HG02678 (cell line): ENCODE measurements around the gene ARL17B.
"Not testable (repeated sequence)": the region's sequence is repeated elsewhere in the genome, so short reads cannot be mapped to it uniquely, and the experiment has no call there.

Experiments used
- ATAC-seq: cut with Tn5 transposase; IDR thresholded peaks from one replicate; pipeline ENCODE4 v1.9.1; 2021; ENCODE audit warnings: mild to moderate bottlenecking, moderate library complexity; ENCODE audit not compliant: unreplicated experiment

ARL17B gene

DNA sequence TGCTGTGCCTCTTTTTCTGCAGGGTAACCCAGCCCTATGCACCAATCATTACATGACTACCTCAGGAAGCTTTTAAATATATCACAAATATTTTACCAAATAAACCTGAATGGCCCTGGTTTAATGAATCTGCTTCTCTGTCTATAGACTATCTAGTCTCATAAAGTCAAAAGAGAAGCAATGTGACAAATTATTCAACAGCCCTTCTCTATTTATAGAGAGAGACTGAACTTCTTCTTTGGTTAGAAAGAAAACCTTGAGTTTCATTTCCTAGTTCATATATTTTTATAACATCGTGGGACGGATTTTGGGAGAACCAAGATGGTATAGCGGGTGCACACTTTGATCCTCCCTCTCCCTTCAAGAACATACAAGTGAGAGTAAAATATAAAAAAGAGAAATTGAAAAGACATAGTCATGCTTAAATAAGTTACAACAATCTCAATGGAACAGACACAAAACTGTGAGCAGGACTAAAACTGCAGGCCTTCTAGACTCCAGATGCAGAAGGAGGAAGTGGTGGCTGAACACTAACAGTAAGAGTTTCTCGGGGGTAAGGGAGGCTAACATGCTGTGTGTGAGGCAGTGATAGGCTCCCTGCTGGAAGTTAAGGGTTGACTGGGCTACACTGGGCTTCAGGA is 70.5 kb downstream of the ARL17B start:
- peak; percentile 93 for ATAC-seq

DNA sequence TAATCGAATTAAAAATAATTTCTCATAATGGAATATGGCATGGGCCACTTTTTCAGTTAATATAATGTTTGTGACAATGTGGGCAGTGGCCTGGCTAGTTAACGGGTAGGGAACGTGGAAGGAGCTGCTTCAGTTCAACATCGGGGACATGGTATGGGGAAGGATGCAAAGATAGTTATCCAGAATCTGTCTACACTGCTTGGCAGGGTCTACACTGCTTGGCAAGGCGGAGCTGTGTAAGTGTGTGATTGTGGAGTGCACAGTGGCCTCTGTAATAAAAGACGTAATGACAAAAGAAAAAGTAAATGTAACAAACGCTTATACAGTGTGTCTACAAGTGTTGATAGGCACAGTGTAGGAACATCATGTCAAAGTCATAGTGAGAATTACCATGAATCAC is 74.0 kb downstream of the ARL17B start:
- ATAC-seq: not testable (repeated sequence)

DNA sequence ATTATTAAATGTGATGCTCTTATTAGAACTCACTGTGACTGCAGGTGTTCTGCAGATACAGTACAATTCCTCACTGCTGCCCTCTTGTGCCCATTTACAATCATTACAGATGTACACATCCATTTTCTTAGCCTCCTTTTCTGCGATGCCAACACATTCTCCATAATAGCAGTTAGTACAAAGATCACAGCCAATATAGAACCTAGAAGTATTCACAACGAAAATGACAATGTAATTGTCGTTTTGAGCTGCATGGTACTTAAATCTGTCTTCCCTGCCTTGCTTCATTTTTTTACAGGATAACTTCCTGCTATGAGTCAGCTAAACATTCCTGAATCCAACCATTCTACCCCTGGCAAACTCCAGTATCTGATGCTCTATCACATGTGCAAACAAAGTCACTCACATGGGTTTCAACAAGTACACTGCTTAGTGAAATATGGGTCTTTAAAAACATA is 74.8 kb downstream of the ARL17B start:
- not testable (repeated sequence) for ATAC-seq

DNA sequence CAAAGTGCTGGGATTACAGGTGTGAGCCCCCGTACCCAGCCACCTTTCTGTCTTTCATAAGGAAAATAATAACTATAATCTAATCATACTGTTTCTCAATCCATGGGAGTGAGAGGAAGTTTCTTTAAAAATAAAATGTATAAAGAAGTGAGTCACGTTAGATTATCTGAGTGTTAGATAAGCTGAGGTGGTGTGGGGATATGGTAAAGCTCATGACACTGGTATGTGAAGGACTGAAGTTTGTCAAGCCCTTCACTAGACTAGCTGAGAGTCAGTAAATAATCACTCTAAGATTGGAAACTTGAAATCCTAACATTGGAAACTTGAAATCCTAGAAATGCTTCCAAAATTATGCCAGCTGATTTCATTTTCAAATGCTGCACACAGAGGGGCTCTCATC is 76.1 kb downstream of the ARL17B start:
- ATAC-seq: not testable (repeated sequence)

DNA sequence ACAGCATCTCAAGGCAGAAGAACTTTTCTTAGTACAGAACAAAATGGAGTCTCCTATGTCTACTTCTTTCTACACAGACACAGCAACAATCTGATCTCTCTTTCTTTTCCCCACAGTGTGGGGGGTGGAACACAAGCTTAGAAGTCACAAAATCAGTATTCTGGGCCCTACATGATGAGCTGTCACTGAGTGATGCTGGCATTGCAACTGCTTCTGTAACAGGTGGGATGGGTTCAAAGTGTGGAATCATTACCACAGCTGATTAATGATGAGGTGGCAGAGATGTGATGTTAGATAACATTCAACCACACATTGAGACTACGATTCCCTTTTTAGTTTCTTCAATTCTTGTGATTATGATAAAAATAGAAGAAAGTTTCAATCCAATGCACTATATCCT is 77.1 kb downstream of the ARL17B start:
- not testable (repeated sequence) for ATAC-seq

DNA sequence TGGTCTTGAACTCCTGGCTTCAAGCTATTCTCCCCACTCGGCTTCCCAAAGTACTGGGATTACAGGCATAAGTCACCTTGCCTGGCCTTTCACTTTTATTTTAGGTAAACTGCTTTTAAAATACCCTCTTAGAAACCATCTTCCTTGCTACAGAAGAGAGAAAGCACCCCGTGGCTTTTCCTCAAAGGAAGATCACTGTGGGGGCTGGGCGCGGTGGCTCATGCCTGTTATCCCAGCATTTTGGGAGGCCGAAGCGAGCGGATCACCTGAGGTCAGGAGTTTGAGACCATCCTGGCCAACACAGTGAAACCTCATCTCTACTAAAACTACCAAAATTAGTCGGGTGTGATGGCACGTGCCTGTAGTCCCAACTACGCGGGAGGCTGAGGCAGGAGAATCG is 78.9 kb downstream of the ARL17B start:
- not testable (repeated sequence) for ATAC-seq

DNA sequence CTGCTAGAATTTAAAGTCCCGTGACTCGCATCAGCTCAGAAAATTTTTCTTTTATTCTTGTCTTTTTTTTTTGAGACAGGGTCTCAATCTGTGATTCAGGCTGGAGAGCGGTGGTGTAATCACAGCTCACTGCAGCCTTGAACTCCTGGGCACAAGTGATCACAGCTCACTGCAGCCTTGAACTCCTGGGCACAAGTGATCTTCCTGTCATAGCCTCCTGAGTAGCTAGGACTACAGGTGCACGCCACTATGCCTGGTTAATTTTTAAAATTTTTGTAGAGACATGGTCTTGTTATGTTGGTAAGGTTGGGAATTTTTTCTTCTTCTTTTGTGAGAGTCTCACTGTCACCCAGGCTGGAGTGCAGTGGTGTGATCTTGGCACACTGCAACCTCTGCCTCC is 80.2 kb downstream of the ARL17B start:
- ATAC-seq: not testable (repeated sequence)

DNA sequence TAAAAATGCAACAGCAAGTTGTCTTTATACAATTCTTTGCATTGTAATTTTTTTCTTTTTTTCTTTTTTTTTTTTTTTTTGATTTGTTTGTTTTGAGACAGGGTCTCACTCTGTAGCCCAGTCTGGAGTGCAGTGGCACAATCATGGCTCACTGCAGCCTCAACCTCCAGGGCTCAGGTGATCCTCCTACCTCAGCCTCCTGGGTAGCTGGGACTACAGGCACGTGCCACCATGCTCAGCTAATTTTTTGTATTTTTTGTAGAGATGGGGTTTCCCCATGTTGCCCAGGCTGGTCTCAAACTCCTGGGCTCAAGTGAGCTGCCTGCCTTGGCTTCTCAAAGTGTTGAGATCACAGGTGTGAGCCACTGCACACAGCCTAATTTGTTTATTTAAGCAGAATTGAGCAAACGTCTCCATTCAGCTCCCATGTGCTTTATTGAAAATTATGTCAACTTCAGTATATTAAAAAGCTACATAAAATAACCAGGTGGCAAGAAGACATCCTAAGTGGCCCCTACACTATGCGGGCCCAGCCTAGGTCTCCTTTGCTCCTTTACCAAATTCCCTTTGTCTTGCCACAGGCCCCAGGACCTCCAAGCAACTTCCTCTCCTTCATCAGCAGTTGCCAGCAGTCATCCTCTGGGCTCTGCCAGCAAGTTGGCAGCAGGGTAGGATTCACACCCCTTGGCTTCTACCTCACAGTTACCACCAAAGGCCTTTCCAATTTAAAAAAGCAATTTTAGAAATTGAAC is 84.7 kb downstream of the ARL17B start:
- not testable (repeated sequence) for ATAC-seq

DNA sequence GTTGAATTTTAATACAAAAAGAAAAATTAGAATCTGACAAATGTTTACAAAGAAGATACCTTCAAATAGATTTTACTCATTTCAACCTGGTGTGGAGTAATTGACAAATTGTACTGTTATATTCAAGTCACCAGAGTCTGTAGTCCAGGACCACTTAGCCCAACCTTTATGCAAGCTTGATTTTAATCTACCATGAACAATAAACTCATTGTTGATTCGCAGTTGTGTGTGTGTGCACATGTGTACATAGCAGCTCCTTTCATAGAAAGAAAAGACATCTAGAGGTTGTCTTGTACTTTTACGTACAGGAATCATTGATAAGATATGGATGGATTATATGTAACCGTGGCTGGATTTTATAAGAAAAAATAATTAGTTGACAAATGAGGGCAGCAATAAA is 87.3 kb downstream of the ARL17B start:
- no peak for ATAC-seq

DNA sequence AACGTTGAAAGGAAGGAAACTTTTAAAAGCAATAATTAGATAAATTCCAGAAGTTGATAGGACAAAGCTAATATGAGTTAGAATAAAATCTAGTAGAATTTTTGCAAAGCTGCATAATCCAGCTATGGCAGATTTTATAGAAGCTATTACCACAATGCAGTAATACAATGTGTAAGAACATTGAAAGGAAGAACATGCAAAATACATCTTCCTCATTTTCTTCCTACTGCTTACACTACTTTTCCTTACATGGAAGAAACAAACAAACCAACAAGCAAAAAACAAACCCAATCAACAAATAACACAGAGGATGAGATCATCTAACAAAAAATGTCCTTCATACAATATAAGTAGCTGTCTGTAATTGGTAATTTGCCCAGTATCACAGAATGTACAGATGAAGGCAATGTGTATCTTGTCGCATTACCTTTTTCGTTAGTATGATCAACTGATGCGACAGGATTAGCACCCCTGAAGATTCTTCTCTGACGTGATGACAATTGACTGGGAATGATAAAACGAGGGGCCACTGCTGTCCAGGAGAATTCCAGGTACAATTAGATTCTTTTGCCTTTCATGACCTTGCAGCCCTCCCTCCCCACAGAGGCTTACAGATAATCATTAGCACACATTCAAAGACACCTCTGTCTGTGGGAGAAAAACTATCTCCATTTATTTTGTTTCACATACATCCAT is 87.9 kb downstream of the ARL17B start:
- ATAC-seq: no peak

DNA sequence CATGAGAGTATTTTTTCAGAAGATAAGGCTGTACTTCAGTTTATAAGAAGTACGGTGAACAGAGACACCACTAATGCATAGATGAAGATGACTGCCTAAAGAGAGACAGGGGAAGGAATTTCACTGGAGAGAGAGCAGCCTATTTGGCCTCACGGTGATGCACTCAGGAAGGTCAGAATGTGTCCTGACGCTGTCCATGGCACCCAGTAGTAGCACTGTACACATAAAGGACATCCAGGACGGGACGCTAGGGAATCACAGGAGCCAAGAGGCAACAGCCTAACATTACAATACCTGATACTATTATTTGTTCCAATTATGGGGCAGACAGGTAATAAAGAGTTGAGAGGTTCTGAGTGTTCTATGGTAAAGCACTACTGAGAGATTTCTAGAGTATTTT is 91.5 kb downstream of the ARL17B start:
- no peak for ATAC-seq

DNA sequence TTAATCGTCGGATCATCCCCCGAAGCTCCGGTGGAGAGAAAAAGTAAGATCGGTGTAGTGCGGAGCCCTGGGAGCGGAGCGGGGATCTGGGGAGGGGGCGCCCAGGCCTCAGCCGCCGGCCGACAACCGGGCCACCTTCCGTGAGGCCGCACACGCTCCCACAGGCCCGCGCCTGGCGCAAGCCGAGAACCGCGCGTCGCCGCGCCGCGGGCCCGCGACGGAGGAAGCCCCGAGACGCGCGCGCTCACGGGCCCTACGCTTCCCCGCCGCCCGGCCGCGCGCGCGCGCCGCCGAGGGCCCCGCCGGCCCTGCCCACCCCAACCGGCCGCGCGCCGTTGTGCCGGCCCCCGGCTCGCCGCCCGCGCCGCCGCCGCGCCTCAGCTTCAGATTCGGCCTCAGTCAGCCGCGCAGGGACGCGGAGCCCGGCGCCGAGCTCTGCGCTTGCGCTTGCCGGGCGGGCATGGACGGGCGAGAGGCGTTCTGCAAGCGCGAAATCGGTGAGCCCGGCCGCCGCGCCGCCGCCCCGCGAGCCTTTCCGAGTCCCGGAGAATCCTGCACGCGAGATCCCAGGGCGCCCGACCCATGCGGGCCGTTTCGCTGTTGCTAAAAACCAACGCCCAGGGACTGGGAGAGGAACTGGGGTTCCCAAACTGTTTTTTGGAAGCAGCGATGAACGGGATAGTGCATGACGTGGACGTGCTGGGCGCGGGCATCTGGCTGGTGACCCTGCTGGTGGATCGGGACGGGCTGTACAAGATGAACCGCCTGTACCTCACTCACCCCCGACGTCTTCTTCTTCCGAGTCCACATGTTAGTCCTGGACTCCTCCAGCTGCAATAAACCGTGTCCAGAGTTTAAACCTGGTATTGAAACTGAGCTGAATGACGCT is 94.7 kb downstream of the ARL17B start:
- ATAC-seq: peak; percentile 90

DNA sequence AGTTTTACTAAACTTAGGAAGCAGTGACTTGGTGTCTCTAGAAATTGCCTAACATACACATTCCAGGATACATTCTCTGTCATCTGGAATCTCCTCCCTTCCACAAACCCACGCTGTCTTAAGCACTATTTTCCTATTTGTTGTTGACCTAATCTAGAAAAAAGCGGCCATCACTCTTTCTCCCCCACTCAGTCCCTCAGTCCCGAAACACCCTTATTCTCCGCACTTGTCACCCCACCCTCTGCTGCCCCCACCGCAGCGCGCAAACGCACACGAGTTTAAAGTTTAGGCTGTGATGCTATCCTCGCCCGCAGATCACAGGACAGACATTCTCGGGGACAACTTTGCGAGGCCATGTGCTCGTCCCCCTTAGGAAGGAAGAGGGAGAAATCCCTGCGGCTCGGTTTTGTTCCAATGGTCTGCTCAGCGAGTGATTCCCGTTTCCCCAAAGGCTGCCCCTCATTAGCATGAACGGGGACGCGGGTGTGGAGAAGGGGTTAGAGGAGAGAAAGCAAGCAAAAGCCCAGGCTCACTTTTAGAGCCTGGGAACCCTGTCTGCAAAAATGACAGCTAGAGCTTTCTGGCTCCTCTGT is 95.4 kb downstream of the ARL17B start:
- not testable (repeated sequence) for ATAC-seq

DNA sequence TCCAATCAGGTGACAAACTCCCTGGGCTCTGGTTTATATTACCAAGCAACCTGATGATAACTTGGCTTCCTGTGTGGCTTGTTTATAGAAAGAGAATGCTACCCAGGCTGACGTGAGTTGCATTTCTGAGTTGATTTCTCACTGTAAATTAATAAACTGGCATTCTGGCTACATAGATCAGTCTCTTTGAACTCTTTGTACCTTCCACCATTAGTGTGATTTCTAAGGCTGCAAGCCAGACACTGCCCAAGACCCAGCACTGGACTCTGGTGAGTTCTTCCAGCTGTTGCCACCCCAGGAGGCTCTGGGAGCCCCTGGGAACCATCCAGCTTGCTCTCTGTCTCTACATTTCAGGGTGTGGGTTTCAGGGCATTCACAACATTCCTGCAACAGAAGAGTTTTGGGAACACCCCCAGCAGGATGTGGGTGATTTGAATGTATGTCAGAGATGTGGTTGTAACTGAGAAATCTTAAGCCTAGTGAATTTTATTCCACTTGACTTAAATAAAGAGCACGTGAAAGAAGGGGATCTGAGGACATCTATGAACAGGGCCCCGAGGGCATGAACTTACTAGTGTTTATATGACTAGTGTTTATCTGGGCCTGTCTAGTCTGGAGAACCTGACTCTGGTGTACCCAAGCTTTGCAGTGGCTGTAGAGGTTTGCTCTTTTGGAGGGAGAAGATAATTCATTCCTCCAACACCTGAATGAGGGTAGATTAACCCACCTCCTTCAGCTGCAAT is 96.9 kb downstream of the ARL17B start:
- no peak for ATAC-seq

DNA sequence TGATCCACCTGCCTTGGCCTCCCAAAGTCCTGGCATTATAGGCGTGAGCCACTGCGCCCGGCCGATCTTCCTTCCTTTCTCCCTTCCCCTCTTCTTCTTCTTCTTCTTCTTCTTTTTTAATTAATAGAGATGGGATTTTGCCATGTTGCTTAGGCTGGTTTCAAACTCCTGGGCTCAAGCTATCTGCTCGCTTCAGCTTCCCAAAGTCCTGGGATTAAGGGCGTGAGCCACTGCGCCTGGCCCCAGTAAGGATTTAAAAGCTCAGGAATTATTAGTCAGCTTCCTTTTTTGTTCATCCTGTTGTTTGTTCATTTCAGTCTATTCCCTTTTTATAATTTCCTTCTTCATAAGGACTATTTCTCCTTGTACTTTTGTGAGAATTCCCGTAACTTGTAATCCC is 99.3 kb downstream of the ARL17B start:
- no peak for ATAC-seq

DNA sequence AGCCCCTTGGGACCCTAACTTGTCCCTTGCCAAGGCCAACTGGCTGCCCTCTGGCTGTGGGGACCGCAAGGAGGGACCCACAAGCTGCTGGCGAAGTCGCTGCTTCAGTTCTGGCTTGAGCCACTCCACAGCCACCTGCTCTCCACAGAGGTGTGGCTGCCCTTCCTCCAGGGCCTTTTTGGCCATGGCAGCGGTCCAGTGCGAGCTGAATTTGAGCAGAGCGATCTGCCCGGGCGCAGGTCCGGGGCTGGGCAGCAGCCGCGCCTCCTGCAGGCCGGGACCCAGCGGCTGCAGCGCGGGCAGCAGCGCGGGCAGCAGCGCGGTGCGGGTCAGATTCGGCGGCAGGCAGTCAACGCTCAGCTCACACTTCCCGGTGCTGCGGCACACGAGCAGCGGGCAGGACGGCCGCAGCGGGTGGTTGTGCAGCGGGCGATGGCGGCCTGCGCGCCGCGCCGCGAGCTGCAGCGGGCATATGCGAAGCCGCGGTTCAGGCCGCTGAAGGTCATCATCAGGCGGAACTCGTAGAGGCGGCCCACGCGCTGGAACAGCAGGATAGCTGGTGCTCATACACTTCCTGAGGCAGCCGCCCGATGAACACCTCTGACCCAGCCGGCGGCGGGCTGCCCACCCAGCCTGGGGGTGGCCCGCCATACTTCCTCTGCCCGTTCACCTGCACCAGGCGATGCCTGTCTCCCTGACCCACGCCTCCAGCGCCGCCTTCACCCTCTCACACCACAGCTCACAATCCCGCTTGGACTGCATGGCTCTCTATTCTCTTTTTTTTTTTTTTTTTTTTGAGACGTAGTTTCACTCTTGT is 101.5 kb downstream of the ARL17B start:
- ATAC-seq: not testable (repeated sequence)

DNA sequence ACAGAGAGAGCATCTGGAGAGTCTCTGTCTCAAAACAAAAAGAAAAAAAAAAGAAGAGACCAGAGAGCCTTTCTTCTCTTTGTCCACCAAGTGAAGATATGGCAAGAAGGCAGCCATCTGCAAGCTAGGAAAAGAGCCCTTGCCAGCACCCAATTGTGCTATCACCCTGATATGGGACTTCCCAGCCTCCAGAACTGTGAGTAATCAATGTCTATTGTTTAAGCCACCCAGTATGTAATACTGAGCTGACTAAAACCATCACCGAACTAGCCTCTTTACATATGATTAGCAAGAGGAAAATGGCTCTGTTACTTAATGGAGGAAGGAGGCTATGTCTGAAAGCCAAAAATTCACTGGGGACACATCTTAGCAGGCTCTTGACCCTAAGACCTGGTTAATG is 105.2 kb downstream of the ARL17B start:
- not testable (repeated sequence) for ATAC-seq

DNA sequence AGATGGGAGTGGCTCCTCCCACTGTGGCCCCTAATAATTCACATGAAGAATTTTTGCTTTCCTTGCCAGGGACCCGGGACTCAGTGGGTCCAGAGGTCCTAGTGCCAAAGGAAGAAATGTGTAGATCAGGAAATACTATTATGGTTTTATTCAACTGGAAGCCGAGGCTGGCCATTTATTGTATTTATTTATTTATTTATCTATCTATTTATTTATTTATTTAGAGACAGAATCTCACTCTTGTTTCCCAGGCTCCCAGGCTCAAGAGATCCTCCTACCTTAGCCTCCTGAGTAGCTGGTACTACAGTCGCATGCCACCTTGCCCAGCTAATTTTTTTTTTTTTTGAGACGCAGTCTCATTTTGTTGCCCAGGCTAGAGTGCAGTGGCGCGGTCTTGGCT is 107.4 kb downstream of the ARL17B start:
- ATAC-seq: not testable (repeated sequence)

DNA sequence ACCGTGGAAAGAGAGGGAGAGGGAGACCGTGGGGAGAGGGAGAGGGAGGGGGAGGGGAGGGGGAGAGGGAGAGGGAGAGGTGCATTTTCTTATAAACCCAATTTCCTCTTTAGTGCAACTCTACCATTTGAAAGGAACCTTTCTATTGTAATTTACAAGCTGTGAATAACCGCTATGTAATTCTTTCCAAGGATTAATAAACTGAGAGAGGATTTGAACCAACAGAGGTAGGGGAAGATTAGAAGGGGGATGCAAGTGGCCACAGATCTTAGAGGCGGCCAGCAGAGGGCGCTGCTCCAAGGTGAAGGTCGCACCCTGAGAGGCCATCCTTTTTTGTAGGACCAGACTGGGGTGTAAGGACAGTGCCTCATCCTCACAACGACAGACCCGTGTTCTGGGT is 107.8 kb downstream of the ARL17B start:
- ATAC-seq: peak; percentile 60
